ENCODE results near the gene ATP1B2. TPM values are rescaled to one million over a fixed set of nuclear protein-coding genes. Genes with fewer than 3 reads are reported as not detected.

Gene ATP1B2, protein sequence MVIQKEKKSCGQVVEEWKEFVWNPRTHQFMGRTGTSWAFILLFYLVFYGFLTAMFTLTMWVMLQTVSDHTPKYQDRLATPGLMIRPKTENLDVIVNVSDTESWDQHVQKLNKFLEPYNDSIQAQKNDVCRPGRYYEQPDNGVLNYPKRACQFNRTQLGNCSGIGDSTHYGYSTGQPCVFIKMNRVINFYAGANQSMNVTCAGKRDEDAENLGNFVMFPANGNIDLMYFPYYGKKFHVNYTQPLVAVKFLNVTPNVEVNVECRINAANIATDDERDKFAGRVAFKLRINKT
- total RNA-seq (2021): 0.63 and 0.73 TPM in 2 replicates
- percentile 17 among the genes with signal in this experiment for Bru-seq, nascent RNA
- BruChase-seq, experiment 1, labeled RNA remaining after a 2-hour chase: percentile 20 among the genes with signal in this experiment
- BruChase-seq, experiment 2, labeled RNA remaining after a 6-hour chase: percentile 30 among the genes with signal in this experiment
- long read RNA-seq, partial matches to known transcripts: 0 of 1 reads
- long read RNA-seq, other reads (novel, unspliced or antisense): 0 of 1 reads

DNA sequence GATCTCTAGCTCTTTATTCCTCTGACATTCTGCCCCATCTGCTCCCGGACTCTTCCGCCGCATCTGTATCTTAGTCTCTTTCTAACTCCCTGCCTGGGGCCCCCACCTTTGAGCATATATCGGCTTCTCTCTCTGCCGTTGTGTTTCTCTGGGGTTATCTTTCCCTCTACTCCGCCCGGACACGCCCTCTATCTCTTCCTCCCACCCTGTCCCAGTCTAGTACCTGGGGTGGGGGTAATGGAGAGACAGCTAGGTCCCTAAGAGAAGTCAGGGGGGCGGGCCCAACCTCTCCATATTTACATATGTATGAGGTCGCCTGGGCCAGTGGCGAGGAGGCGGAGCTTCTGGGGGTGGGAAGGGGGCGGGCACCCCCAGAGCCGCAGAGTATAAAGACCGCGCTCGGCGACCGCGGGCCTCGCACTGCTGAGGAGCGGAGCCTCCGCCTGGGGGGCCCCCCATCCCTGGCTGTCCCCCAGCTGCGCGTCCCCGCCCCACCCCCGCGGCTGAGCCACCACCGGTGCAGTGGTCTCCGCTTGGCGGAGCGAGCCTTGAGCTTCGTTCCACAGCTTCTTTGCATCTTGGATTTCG is at the start of gene ATP1B2:
ATP1B2 (plus strand) TSS at position 418 of the 588 bp plus-strand sequence. CDS start 593 bp downstream, outside the sequence.
- Histone ChIP-seq H3K27ac (no peak within 1 kb of the TSS), H3K4me1 (replicated peaks; ENCODE audit: insufficient read depth) (no peaks in the 10 kb centered on the region), H3K4me2 (peak within 1 kb of the TSS; percentile 23; the same call in 1 of the 2 replicates), H3K79me2 (ENCODE audit: low read depth) (no peaks in the 10 kb centered on the region), H2AFZ (no peak within 1 kb of the TSS), H3K27me3 (ENCODE audit: insufficient read depth, low read depth) (peaks cover 11% of the 10 kb centered on the region), H3K9me3 (ENCODE audit: insufficient read depth, low read depth) (no peaks in the 10 kb centered on the region), H3K9me2 (ENCODE audit: insufficient read depth) (no peaks in the 10 kb centered on the region), H3F3A (ENCODE audit: insufficient read depth, low read depth) (peaks cover 5% of the 10 kb centered on the region; the same call in 1 of the 2 replicates), H3K4me3 (no peak within 1 kb of the TSS), H3K36me3 (ENCODE audit: low read depth) (no peaks in the 10 kb centered on the region), H4K20me1 (ENCODE audit: insufficient read depth) (no peaks in the 10 kb centered on the region)
- TF ChIP-seq EZH2 (IDR thresholded peaks at IDR 0.05; ENCODE audit: low read depth): no peak
- TF ChIP-seq, protein P1, sequence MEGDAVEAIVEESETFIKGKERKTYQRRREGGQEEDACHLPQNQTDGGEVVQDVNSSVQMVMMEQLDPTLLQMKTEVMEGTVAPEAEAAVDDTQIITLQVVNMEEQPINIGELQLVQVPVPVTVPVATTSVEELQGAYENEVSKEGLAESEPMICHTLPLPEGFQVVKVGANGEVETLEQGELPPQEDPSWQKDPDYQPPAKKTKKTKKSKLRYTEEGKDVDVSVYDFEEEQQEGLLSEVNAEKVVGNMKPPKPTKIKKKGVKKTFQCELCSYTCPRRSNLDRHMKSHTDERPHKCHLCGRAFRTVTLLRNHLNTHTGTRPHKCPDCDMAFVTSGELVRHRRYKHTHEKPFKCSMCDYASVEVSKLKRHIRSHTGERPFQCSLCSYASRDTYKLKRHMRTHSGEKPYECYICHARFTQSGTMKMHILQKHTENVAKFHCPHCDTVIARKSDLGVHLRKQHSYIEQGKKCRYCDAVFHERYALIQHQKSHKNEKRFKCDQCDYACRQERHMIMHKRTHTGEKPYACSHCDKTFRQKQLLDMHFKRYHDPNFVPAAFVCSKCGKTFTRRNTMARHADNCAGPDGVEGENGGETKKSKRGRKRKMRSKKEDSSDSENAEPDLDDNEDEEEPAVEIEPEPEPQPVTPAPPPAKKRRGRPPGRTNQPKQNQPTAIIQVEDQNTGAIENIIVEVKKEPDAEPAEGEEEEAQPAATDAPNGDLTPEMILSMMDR (conservative IDR thresholded peaks at IDR 0.05): no peak
- DNase-seq: peak in 1 of 2 experiments; percentile 57
- intact Hi-C loops (cut with micrococcal nuclease; ENCODE audit: unreplicated experiment): no loop called here
- ChIA-PET CTCF (interaction anchor here (0.6 to 1.0 kb wide), 6 partner anchors 21 to 340 kb away, joined by 3 to 8 read pairs (median 4); partner anchors contain the start of gene TNFSF13), POLR2A (ENCODE audit: unreplicated experiment) (interaction anchor here (0.6 kb wide), 5 partner anchors 37 to 281 kb away, joined by 3 to 9 read pairs (median 4); partner anchors contain the start of genes TP53 and TRAPPC1)
- no TSS peak for BruUV-seq (replicated peaks)

DNA sequence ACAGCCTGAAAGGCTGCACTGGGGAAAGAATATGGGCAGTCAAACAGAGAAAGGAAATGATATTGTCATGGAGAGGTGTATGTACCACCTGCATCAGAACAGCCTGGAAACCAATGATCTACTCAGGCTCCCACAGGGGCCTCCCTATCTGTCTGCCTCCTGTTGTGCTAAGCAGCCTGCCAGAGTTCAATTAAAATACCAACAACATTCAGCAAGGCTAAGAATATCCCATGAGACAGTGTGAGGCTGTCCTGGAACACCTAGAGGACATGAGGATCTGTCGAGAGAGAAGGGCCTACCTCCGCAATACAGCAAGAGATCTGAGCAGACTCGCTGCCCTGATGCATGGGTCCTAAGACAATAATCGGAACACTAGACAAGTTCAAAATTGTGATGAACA is 44.4 kb upstream of the ATP1B2 start:
- CTCF ChIA-PET: no interaction called here
- BruUV-seq (replicated peaks): no TSS peak

DNA sequence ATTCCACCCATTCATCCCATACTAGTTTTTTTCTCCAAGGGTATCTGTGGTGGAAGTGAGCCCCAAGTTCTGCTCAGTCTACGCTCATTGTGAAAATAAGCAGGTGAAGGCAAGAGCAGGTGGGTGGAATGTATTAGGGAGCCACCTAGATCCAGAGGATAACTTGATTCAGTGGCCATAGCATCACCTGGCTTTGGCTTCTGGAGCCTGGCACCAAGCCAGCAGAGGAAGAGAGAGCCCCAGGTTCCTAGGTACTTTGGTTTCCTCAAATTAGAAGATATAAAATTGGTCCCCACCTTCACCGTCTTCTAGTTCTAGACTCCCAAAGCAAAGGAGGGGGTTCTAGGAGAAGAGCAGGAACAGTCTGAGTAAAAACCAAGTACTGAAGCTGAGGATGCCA is 40.1 kb upstream of the ATP1B2 start:
- no TSS peak for BruUV-seq (replicated peaks)
- ChIA-PET POLR2A (ENCODE audit: unreplicated experiment) (no interaction called here), CTCF (no interaction called here)
- Histone ChIP-seq H3K9me3 (ENCODE audit: insufficient read depth, low read depth) (no peaks in the 10 kb centered on the region), H3K79me2 (ENCODE audit: low read depth) (peaks cover 53% of the 10 kb centered on the region), H3F3A (ENCODE audit: insufficient read depth, low read depth) (no peaks in the 10 kb centered on the region), H3K4me3 (no peak overlapping the region), H3K27me3 (ENCODE audit: insufficient read depth, low read depth) (no peaks in the 10 kb centered on the region), H3K4me1 (replicated peaks; ENCODE audit: insufficient read depth) (peaks cover 22% of the 10 kb centered on the region), H2AFZ (no peak overlapping the region), H3K36me3 (ENCODE audit: low read depth) (no peaks in the 10 kb centered on the region), H3K4me2 (no peak overlapping the region), H3K27ac (no peak overlapping the region), H4K20me1 (ENCODE audit: insufficient read depth) (no peaks in the 10 kb centered on the region; the same call in 1 of the 2 replicates), H3K9me2 (ENCODE audit: insufficient read depth) (no peaks in the 10 kb centered on the region)
- intact Hi-C loops (cut with micrococcal nuclease; ENCODE audit: unreplicated experiment): no loop called here
- TF ChIP-seq, protein P1 (conservative IDR thresholded peaks at IDR 0.05): no peak
- no peak for TF ChIP-seq EZH2 (IDR thresholded peaks at IDR 0.05; ENCODE audit: low read depth)
- no peak for DNase-seq

More for the DNA sequence above, 44.4 kb upstream of the ATP1B2 start:
- TF ChIP-seq, protein P1 (conservative IDR thresholded peaks at IDR 0.05): no peak
- no peak for TF ChIP-seq EZH2 (IDR thresholded peaks at IDR 0.05; ENCODE audit: low read depth)
- Histone ChIP-seq H3K9me2 (ENCODE audit: insufficient read depth) (no peaks in the 10 kb centered on the region), H3K36me3 (ENCODE audit: low read depth) (no peaks in the 10 kb centered on the region), H2AFZ (no peak overlapping the region), H3K27ac (no peak overlapping the region), H3K27me3 (ENCODE audit: insufficient read depth, low read depth) (no peaks in the 10 kb centered on the region), H3K4me1 (replicated peaks; ENCODE audit: insufficient read depth) (no peaks in the 10 kb centered on the region), H3K4me3 (no peak overlapping the region), H3K4me2 (no peak overlapping the region), H4K20me1 (ENCODE audit: insufficient read depth) (no peaks in the 10 kb centered on the region), H3F3A (ENCODE audit: insufficient read depth, low read depth) (no peaks in the 10 kb centered on the region), H3K9me3 (ENCODE audit: insufficient read depth, low read depth) (no peaks in the 10 kb centered on the region), H3K79me2 (ENCODE audit: low read depth) (peaks cover 22% of the 10 kb centered on the region)
- POLR2A ChIA-PET (ENCODE audit: unreplicated experiment): no interaction called here
- intact Hi-C loops (cut with micrococcal nuclease; ENCODE audit: unreplicated experiment): no loop called here
- no peak for DNase-seq
